Neural progenitor cell (in vitro differentiated cells): Measurements from ENCODE around the gene ANXA6.

Experiments
- EZH2phosphoT487 ChIP-seq: fragments of 200-600 bp; sonication (generic); IDR thresholded peaks from 2 replicates; pipeline ENCODE4 v1.6.1; 2017; ENCODE audit warnings: antibody characterized with exemption
- TF ChIP-seq, protein P1 (sequence below): fragments of 200-600 bp; sonication (generic); IDR thresholded peaks from 2 replicates; pipeline ENCODE4 v1.5.1; 2017; ENCODE audit warnings: antibody characterized with exemption, mild to moderate bottlenecking

GRCh38 chr5:151083081-151083676 is 74.4 kb downstream of the ANXA6 start:
- TF ChIP-seq EZH2phosphoT487, result no peak
- TF ChIP-seq, protein P1, sequence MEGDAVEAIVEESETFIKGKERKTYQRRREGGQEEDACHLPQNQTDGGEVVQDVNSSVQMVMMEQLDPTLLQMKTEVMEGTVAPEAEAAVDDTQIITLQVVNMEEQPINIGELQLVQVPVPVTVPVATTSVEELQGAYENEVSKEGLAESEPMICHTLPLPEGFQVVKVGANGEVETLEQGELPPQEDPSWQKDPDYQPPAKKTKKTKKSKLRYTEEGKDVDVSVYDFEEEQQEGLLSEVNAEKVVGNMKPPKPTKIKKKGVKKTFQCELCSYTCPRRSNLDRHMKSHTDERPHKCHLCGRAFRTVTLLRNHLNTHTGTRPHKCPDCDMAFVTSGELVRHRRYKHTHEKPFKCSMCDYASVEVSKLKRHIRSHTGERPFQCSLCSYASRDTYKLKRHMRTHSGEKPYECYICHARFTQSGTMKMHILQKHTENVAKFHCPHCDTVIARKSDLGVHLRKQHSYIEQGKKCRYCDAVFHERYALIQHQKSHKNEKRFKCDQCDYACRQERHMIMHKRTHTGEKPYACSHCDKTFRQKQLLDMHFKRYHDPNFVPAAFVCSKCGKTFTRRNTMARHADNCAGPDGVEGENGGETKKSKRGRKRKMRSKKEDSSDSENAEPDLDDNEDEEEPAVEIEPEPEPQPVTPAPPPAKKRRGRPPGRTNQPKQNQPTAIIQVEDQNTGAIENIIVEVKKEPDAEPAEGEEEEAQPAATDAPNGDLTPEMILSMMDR, result no peak
